IMR-90 (cell line): ENCODE data around the gene ZNF691. TPM values are rescaled to one million over a fixed set of nuclear protein-coding genes. Genes with fewer than 3 reads are reported as not detected.

Source experiments
- ATAC-seq: fragments of 200-7000 bp; cut with Tn5 transposase; 2 replicates; pipeline ENCODE4 v1.9.1; 2020; ENCODE audit warnings: low read depth, mild to moderate bottlenecking, moderate library complexity
- BruUV-seq: library from RNA; stranded (reverse); fragments of 400-500 nt; replicated peaks from 2 replicates; lab custom pipeline; 2021; lab: Mats Ljungman, UMichigan
- CTCF ChIA-PET: fragments of 300-600 bp; formaldehyde crosslinking; extraction: SDS; loops from one replicate; lab custom pipeline; 2021; ENCODE audit warnings: antibody characterized with exemption; lab: Yijun Ruan, JAX
- POLR2A ChIA-PET: fragments of 300-600 bp; sonication (Branson Sonifier 250); formaldehyde crosslinking; loops from one replicate; lab custom pipeline; 2022; ENCODE audit warnings: antibody characterized with exemption; ENCODE audit not compliant: unreplicated experiment; lab: Charles Lee
- DNase-seq: peaks from one replicate; pipeline ENCODE4 v3.0.0; 2013
- H2AFZ ChIP-seq: replicated peaks from 2 replicates; pipeline ENCODE3; 2013; ENCODE audit warnings: low read length, mild to moderate bottlenecking; ENCODE audit not compliant: poor library complexity
- H2AK5ac ChIP-seq: 2 replicates; pipeline ENCODE4 v1.6.1; 2013; ENCODE audit warnings: low read depth, low read length, inconsistent platforms
- H2AK9ac ChIP-seq: replicated peaks from 2 replicates; pipeline ENCODE3; 2013; ENCODE audit warnings: mild to moderate bottlenecking, low read depth, low read length, moderate library complexity; ENCODE audit not compliant: poor library complexity
- H2BK120ac ChIP-seq: 2 replicates; pipeline ENCODE4 v1.6.1; 2013; ENCODE audit warnings: low read depth, low read length, inconsistent platforms
- H2BK15ac ChIP-seq: 3 replicates; pipeline ENCODE4 v1.6.1; 2013; ENCODE audit warnings: low read depth, low read length, inconsistent platforms
- H2BK20ac ChIP-seq: 2 replicates; pipeline ENCODE4 v1.6.1; 2013; ENCODE audit warnings: low read depth, mild to moderate bottlenecking, inconsistent platforms, low read length, moderate library complexity
- H2BK5ac ChIP-seq: 2 replicates; pipeline ENCODE4 v1.6.1; 2013; ENCODE audit warnings: mild to moderate bottlenecking, low read depth, low read length, inconsistent platforms; ENCODE audit not compliant: poor library complexity, severe bottlenecking
- H3K14ac ChIP-seq: replicated peaks from 2 replicates; pipeline ENCODE4 v1.6.1; 2013; ENCODE audit warnings: low read depth, low read length, inconsistent platforms
- H3K18ac ChIP-seq: 2 replicates; pipeline ENCODE4 v1.6.1; 2013; ENCODE audit warnings: low read depth, low read length, control low read depth
- H3K23ac ChIP-seq: 2 replicates; pipeline ENCODE4 v1.6.1; 2013; ENCODE audit warnings: low read depth, low read length, inconsistent platforms
- H3K27ac ChIP-seq: 2 replicates; pipeline ENCODE4 v1.5.1; 2013; ENCODE audit warnings: mild to moderate bottlenecking, control low read depth, low read length; ENCODE audit not compliant: insufficient read depth
- H3K27me3 ChIP-seq: 2 replicates; pipeline ENCODE4 v1.6.1; 2013; ENCODE audit warnings: low read length; ENCODE audit not compliant: control insufficient read depth, insufficient read depth
- H3K36me3 ChIP-seq: 2 replicates; pipeline ENCODE4 v1.6.1; 2013; ENCODE audit warnings: low read length, mixed read lengths; ENCODE audit not compliant: control insufficient read depth, insufficient read depth
- H3K4ac ChIP-seq: 2 replicates; pipeline ENCODE4 v1.6.1; 2013; ENCODE audit warnings: low read depth, low read length, inconsistent platforms
- H3K4me1 ChIP-seq: 2 replicates; pipeline ENCODE4 v1.6.1; 2013; ENCODE audit warnings: low read length, mixed read lengths; ENCODE audit not compliant: control insufficient read depth, insufficient read depth
- H3K4me2 ChIP-seq: 2 replicates; pipeline ENCODE4 v1.6.1; 2013; ENCODE audit warnings: low read depth, mild to moderate bottlenecking, control low read depth, low read length, moderate library complexity
- H3K4me3 ChIP-seq: 2 replicates; pipeline ENCODE4 v1.5.1; 2013; ENCODE audit warnings: low read depth, mild to moderate bottlenecking, control low read depth, low read length, moderate library complexity; ENCODE audit not compliant: insufficient read depth
- H3K56ac ChIP-seq: 2 replicates; pipeline ENCODE4 v1.6.1; 2013; ENCODE audit warnings: low read length, inconsistent platforms; ENCODE audit not compliant: insufficient read depth; ENCODE audit errors: extremely low read depth
- H3K79me1 ChIP-seq, 2 experiments: 2 replicates each; pipeline ENCODE4 v1.6.1; 2013; ENCODE audit warnings: low read length in 2 of 2, inconsistent platforms in 1 of 2, low read depth in 1 of 2
- H3K9ac ChIP-seq: 2 replicates; pipeline ENCODE4 v1.6.1; 2013; ENCODE audit warnings: low read depth, low read length, control low read depth
- H3K9me1 ChIP-seq: 2 replicates; pipeline ENCODE4 v1.6.1; 2013; ENCODE audit warnings: low read length, inconsistent platforms; ENCODE audit not compliant: insufficient read depth
- H3K9me3 ChIP-seq: 2 replicates; pipeline ENCODE4 v1.6.1; 2013; ENCODE audit warnings: low read length; ENCODE audit not compliant: control insufficient read depth, insufficient read depth
- H4K20me1 ChIP-seq: 2 replicates; pipeline ENCODE4 v1.6.1; 2013; ENCODE audit warnings: low read length, inconsistent platforms; ENCODE audit not compliant: insufficient read depth
- H4K5ac ChIP-seq: 2 replicates; pipeline ENCODE4 v1.6.1; 2013; ENCODE audit warnings: mild to moderate bottlenecking, low read depth, low read length, control low read depth
- H4K8ac ChIP-seq, 2 experiments: 2 replicates each; pipeline ENCODE4 v1.6.1; 2013; ENCODE audit warnings: low read depth in 2 of 2, low read length in 2 of 2, control low read depth in 1 of 2, inconsistent platforms in 1 of 2
- H4K91ac ChIP-seq: 2 replicates; pipeline ENCODE4 v1.6.1; 2013; ENCODE audit warnings: low read depth, low read length, inconsistent platforms; ENCODE audit not compliant: insufficient read depth
- CEBPB ChIP-seq: IDR thresholded peaks from 2 replicates; pipeline ENCODE4 v1.6.1; 2012; ENCODE audit warnings: low read depth, low read length, improper control_type of control experiment
- POLR2A ChIP-seq: IDR thresholded peaks from 2 replicates; pipeline ENCODE4 v1.6.1; 2012; ENCODE audit warnings: mild to moderate bottlenecking, low read depth, low read length
- RAD21 ChIP-seq: IDR thresholded peaks from 2 replicates; pipeline ENCODE4 v1.6.1; 2012; ENCODE audit warnings: low read length, improper control_type of control experiment
- RCOR1 ChIP-seq: IDR thresholded peaks from 2 replicates; pipeline ENCODE4 v1.6.1; 2012; ENCODE audit warnings: mild to moderate bottlenecking, low read length, improper control_type of control experiment; ENCODE audit not compliant: insufficient replicate concordance
- WGBS, 2 experiments: methylation state at CpG; one replicate each; pipeline versions ENCODE4 v1.1.5 to v1.1.7; 2013; ENCODE audit warnings: missing lambda C conversion rate in 2 of 2; ENCODE audit not compliant: insufficient read length in 1 of 2; ENCODE audit errors: extremely low coverage in 2 of 2; 5-methylcytosine and 5-hydroxymethylcytosine counted together
- dilution Hi-C: fragments of 300-500 bp; cut with HindIII; formaldehyde crosslinking; loops from one replicate; pipeline ENCODE4 v1.14.3; 2018; ENCODE audit warnings: low sequenced_read_pairs; ENCODE audit not compliant: unreplicated experiment
- in situ Hi-C: fragments of 300-500 bp; cut with MboI; formaldehyde crosslinking; loops from 3 replicates; pipeline ENCODE4 v1.14.3; 2019; ENCODE audit warnings: low sequenced_read_pairs, inconsistent platforms, mixed read lengths
- intact Hi-C: fragments of 100-400 bp; cut with micrococcal nuclease; formaldehyde crosslinking; loops from 2 replicates; pipeline ENCODE4 v1.10.0; 2022
- polyA plus RNA-seq, 3 experiments: library from polyadenylated mRNA; depleted of rRNA; stranded (reverse); fragments of >200 nt; gene quantifications; 2 replicates each; pipeline ENCODE4 v1.2.3, GENCODE V29; 2012; ENCODE audit warnings: low replicate concordance in 1 of 3
- total RNA-seq: library from RNA; depleted of rRNA; stranded (reverse); fragments of >200 nt; gene quantifications from 2 replicates; pipeline ENCODE4 v1.2.3, GENCODE V29; 2012

The ZNF691 gene
- total and polyA plus RNA-seq, 2 of the 4 experiments (the other 2 are of a cell fraction) = 6.8 to 13.6 TPM

DNA sequence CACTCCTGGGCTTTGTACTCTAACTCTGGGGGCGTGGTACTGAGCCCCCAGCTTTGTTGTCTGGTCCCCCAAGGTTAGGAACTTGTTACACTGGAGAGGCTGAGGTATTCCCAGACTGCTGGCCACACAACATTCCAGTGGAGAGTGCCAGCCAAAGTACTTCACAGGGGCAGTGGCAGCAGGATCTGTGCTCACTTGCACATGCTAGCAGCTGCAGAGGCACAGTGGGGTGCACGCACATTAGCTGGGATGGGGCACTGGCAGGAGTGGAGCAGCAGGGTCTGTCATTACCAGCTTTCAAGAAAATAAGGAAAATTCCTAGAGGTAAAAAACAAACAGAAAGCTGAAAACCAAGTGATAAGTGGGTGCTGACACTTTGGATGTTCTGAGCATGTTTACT lies 31.0 kb downstream of the ZNF691 start:
- Histone ChIP-seq H2AFZ (no peak overlapping the region), H3K23ac (no peak overlapping the region), H3K14ac (no peak overlapping the region), H2BK20ac (no peak overlapping the region), H2AK9ac (no peak overlapping the region), H3K9me1 (no peaks in the 10 kb centered on the region), H3K4ac (no peak overlapping the region), H2BK120ac (no peak overlapping the region), H3K4me3 (no peak overlapping the region), H4K8ac (no peak overlapping the region), H3K27ac (no peak overlapping the region), H3K9ac (no peak overlapping the region), H3K79me1 (no peaks in the 10 kb centered on the region), H4K5ac (no peak overlapping the region), H3K27me3 (peaks cover 14% of the 10 kb centered on the region), H4K91ac (no peak overlapping the region), H3K56ac (no peak overlapping the region), H3K4me1 (no peaks in the 10 kb centered on the region), H3K9me3 (peaks cover 4% of the 10 kb centered on the region), H2AK5ac (no peak overlapping the region), H2BK15ac (no peak overlapping the region), H3K4me2 (no peak overlapping the region), H2BK5ac (no peak overlapping the region), H3K36me3 (no peaks in the 10 kb centered on the region), H3K18ac (no peak overlapping the region), H4K20me1 (no peaks in the 10 kb centered on the region)
- CTCF ChIA-PET = no interaction called here
- ATAC-seq (no peak), DNase-seq (no peak)
- no peak for TF ChIP-seq RAD21
- no peak for TF ChIP-seq POLR2A
- TF ChIP-seq RCOR1 = no peak
- no peak for TF ChIP-seq CEBPB
- intact Hi-C loops (no loop called here), in situ Hi-C loops (no loop called here), dilution Hi-C loops (no loop called here)
- 0% methylated on average over 1 of the region's 2 CpGs; no CpG with 5 or more reads in 1 of the 2 experiments for WGBS, 2 experiments
- no TSS peak for BruUV-seq
- POLR2A ChIA-PET = no interaction called here
